OCI-LY1 (cell line): ENCODE measurements around the gene ALDOB.

Experiments
- H2AFZ ChIP-seq: fragments of 200-600 bp; sonication (generic), shearing (Covaris generic); 2 replicates; pipeline ENCODE4 v1.6.0; 2014; ENCODE audit warnings: antibody characterized with exemption, mild to moderate bottlenecking, low read length
- H3F3A ChIP-seq: fragments of 200-600 bp; sonication (generic), shearing (Covaris generic); 2 replicates; pipeline ENCODE4 v1.6.0; 2014; ENCODE audit warnings: mild to moderate bottlenecking, antibody characterized with exemption, low read length, moderate library complexity; ENCODE audit not compliant: insufficient read depth
- H3K27ac ChIP-seq: fragments of 200-600 bp; sonication (generic); 2 replicates; pipeline ENCODE4 v1.5.1; 2014; ENCODE audit warnings: low read length, mixed run types, mild to moderate bottlenecking, low read depth; ENCODE audit not compliant: poor library complexity, severe bottlenecking
- H3K27me3 ChIP-seq: fragments of 200-600 bp; sonication (generic); 2 replicates; pipeline ENCODE4 v1.6.0; 2014; ENCODE audit warnings: antibody characterized with exemption, mild to moderate bottlenecking, low read length, moderate library complexity; ENCODE audit not compliant: insufficient read depth
- H3K36me3 ChIP-seq: fragments of 200-600 bp; sonication (generic); 2 replicates; pipeline ENCODE4 v1.6.1; 2014; ENCODE audit warnings: mild to moderate bottlenecking, antibody characterized with exemption, low read length, moderate library complexity, mixed read lengths; ENCODE audit not compliant: insufficient read depth
- H3K4me1 ChIP-seq: fragments of 200-600 bp; sonication (generic); 2 replicates; pipeline ENCODE4 v1.5.1; 2014; ENCODE audit warnings: mild to moderate bottlenecking, low read length, moderate library complexity; ENCODE audit not compliant: insufficient read depth, severe bottlenecking
- H3K4me2 ChIP-seq: fragments of 200-600 bp; sonication (generic), shearing (Covaris generic); 2 replicates; pipeline ENCODE4 v1.6.1; 2014; ENCODE audit warnings: low read length
- H3K4me3 ChIP-seq: fragments of 200-600 bp; sonication (generic); 2 replicates; pipeline ENCODE4 v1.5.1; 2014; ENCODE audit warnings: low read length, low read depth, mild to moderate bottlenecking, mixed read lengths; ENCODE audit not compliant: poor library complexity, severe bottlenecking
- H3K79me2 ChIP-seq: fragments of 200-600 bp; shearing (Covaris generic); 2 replicates; pipeline ENCODE4 v1.6.1; 2016; ENCODE audit warnings: mixed run types, low read length, mixed read lengths; ENCODE audit not compliant: insufficient read depth
- H3K9ac ChIP-seq: fragments of 200-600 bp; sonication (generic), shearing (Covaris generic); 2 replicates; pipeline ENCODE4 v1.6.1; 2014; ENCODE audit warnings: mild to moderate bottlenecking, low read length, mixed read lengths
- H3K9me2 ChIP-seq: fragments of 200-600 bp; sonication (generic), shearing (Covaris generic); 2 replicates; pipeline ENCODE4 v1.6.1; 2014; ENCODE audit warnings: low read depth, mild to moderate bottlenecking, low read length, mixed read lengths
- H3K9me3 ChIP-seq: fragments of 200-600 bp; shearing (Covaris generic); 2 replicates; pipeline ENCODE4 v1.6.1; 2014; ENCODE audit warnings: low read length, mixed read lengths
- H4K20me1 ChIP-seq: fragments of 200-600 bp; sonication (generic), shearing (Covaris generic); 2 replicates; pipeline ENCODE4 v1.6.0; 2016; ENCODE audit warnings: mild to moderate bottlenecking, low read length; ENCODE audit not compliant: insufficient read depth
- EZH2 ChIP-seq: fragments of 200-600 bp; sonication (generic), shearing (Covaris generic); IDR thresholded peaks from 2 replicates; pipeline ENCODE4 v1.8.0; 2017; ENCODE audit warnings: borderline replicate concordance, mixed run types, mild to moderate bottlenecking, antibody characterized with exemption, low read length, moderate library complexity, mixed read lengths
- TF ChIP-seq, protein P1 (sequence below): fragments of 200-600 bp; sonication (generic), shearing (Covaris generic); IDR thresholded peaks from 2 replicates; pipeline ENCODE4 v1.5.1; 2017; ENCODE audit warnings: mild to moderate bottlenecking, antibody characterized with exemption, low read length, moderate library complexity, mixed read lengths

ALDOB gene

DNA sequence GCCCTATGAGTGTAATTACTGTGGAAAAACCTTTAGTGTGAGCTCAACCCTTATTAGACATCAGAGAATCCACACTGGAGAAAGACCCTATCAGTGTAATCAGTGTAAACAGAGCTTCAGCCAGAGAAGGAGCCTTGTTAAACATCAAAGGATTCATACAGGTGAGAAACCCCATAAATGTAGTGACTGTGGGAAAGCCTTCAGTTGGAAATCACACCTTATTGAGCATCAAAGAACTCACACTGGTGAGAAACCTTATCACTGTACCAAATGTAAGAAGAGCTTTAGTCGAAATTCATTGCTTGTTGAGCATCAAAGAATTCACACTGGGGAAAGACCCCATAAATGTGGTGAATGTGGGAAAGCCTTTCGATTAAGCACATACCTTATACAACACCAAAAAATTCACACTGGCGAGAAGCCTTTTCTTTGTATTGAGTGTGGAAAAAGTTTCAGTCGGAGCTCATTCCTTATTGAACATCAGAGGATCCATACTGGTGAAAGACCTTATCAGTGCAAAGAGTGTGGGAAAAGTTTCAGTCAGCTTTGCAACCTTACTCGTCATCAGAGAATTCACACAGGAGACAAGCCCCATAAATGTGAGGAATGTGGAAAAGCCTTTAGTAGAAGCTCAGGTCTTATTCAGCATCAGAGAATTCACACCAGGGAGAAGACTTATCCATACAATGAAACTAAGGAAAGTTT lies 27.0 kb downstream of the ALDOB start:
- H3K4me1 ChIP-seq = no peaks in the 10 kb centered on the region
- H3K9ac ChIP-seq = no peak overlapping the region
- H3K9me2 ChIP-seq = no peaks in the 10 kb centered on the region
- no peaks in the 10 kb centered on the region for H3K79me2 ChIP-seq
- H4K20me1 ChIP-seq = no peaks in the 10 kb centered on the region
- TF ChIP-seq, protein P1, sequence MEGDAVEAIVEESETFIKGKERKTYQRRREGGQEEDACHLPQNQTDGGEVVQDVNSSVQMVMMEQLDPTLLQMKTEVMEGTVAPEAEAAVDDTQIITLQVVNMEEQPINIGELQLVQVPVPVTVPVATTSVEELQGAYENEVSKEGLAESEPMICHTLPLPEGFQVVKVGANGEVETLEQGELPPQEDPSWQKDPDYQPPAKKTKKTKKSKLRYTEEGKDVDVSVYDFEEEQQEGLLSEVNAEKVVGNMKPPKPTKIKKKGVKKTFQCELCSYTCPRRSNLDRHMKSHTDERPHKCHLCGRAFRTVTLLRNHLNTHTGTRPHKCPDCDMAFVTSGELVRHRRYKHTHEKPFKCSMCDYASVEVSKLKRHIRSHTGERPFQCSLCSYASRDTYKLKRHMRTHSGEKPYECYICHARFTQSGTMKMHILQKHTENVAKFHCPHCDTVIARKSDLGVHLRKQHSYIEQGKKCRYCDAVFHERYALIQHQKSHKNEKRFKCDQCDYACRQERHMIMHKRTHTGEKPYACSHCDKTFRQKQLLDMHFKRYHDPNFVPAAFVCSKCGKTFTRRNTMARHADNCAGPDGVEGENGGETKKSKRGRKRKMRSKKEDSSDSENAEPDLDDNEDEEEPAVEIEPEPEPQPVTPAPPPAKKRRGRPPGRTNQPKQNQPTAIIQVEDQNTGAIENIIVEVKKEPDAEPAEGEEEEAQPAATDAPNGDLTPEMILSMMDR = no peak
- TF ChIP-seq EZH2 = no peak
- H3F3A ChIP-seq = no peaks in the 10 kb centered on the region; the same call in 1 of the 2 replicates
- no peak overlapping the region for H3K4me3 ChIP-seq
- no peak overlapping the region for H2AFZ ChIP-seq
- no peak overlapping the region for H3K27ac ChIP-seq
- no peak overlapping the region for H3K4me2 ChIP-seq
- H3K27me3 ChIP-seq = no peaks in the 10 kb centered on the region
- peaks cover 63% of the 10 kb centered on the region for H3K36me3 ChIP-seq
- peaks cover 56% of the 10 kb centered on the region for H3K9me3 ChIP-seq

DNA sequence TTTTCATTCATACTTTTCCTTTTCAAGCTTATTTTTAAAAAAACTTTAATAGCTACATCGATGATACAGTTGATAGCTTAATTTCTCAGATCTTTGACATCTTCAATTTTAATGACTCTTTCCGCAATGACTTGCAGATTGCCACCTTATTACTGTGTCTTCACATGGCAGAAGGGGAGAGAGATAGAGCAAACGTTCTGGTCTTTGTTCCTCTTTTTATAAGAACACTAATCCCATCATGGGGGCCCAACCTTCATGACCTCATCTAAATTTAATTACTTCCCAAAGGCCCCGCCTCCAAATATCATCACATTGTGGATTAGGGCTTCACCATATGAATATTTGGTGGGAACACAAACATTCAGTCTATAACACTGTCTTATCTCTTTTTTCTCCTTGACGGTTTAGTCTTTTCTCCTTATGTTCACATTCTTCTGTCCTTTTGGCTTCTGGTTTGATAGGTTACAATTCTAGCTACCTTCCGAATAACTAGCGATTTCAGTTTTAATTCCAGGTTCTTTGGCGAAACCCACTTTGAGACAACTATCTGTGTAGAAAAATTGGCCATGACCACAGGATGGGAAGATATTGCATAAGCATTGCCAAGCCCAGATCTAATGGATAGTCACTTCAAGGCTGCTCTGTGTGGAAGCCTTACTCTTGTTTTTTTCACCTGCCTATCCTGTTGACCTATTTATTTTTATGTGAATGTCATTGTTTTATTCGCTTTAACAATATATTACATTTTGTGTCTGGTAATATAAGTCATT lies 31.9 kb downstream of the ALDOB start:
- no peak overlapping the region for H2AFZ ChIP-seq
- peaks cover 88% of the 10 kb centered on the region for H3K36me3 ChIP-seq
- TF ChIP-seq EZH2 = no peak
- TF ChIP-seq, protein P1 = no peak
- H3K79me2 ChIP-seq = peaks cover 10% of the 10 kb centered on the region; the same call in 1 of the 2 replicates
- no peaks in the 10 kb centered on the region for H4K20me1 ChIP-seq
- no peaks in the 10 kb centered on the region for H3K27me3 ChIP-seq
- peaks cover 14% of the 10 kb centered on the region for H3K4me1 ChIP-seq
- no peaks in the 10 kb centered on the region; the same call in 1 of the 2 replicates for H3F3A ChIP-seq
- no peak overlapping the region for H3K9ac ChIP-seq
- peaks cover 23% of the 10 kb centered on the region for H3K9me3 ChIP-seq
- H3K27ac ChIP-seq = no peak overlapping the region
- no peak overlapping the region for H3K4me2 ChIP-seq
- H3K4me3 ChIP-seq = no peak overlapping the region
- no peaks in the 10 kb centered on the region for H3K9me2 ChIP-seq

DNA sequence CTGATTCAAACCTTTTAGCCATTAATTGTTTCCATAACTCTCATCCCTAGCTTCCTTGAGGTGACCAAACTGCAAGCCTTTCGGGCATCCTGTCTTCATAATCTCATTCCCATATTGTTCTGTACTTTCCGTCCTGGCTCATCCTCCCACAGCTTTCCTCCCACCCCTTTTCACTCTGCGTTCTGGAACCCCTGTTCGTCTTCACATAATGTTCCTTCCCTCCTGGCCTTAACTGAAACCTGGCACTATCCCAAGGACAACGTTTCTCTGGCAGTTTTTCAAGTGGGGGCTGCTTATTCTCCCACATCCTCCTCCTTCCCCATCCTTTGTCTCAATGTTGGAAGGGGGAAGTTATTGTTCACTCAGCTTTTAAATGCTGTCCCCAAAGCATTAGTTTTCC lies 35.5 kb downstream of the ALDOB start:
- peaks cover 42% of the 10 kb centered on the region for H3K79me2 ChIP-seq
- no peak overlapping the region for H2AFZ ChIP-seq

More for the DNA sequence above, 35.5 kb downstream of the ALDOB start:
- H3K9ac ChIP-seq = peak overlapping the region; percentile 90; the same call in 1 of the 2 replicates
- H4K20me1 ChIP-seq = no peaks in the 10 kb centered on the region
- peak overlapping the region; percentile 90 for H3K4me2 ChIP-seq
- H3K36me3 ChIP-seq = peaks cover 72% of the 10 kb centered on the region
- H3K9me2 ChIP-seq = no peaks in the 10 kb centered on the region
- H3F3A ChIP-seq = no peaks in the 10 kb centered on the region
- no peak for TF ChIP-seq EZH2
- TF ChIP-seq, protein P1 = no peak
- H3K4me3 ChIP-seq = peak overlapping the region; percentile 86
- H3K27ac ChIP-seq = no peak overlapping the region
- no peaks in the 10 kb centered on the region for H3K27me3 ChIP-seq
- H3K9me3 ChIP-seq = peaks cover 8% of the 10 kb centered on the region; the same call in 1 of the 2 replicates
- peaks cover 20% of the 10 kb centered on the region for H3K4me1 ChIP-seq
